WERI-Rb-1 (cell line): ENCODE measurements around the gene N4BP3.

ENCODE experiments used
- DNase-seq: peaks from one replicate; pipeline ENCODE4 v3.0.0-alpha.2; 2020
- H3K27ac ChIP-seq: fragments of 250-450 bp; sonication (Bioruptor Pico); 2 replicates; pipeline ENCODE4 v1.5.1; 2020; ENCODE audit warnings: mild to moderate bottlenecking, moderate library complexity
- H3K27me3 ChIP-seq: fragments of 250-450 bp; sonication (Bioruptor Pico); 2 replicates; pipeline ENCODE4 v1.5.1; 2021; ENCODE audit warnings: mild to moderate bottlenecking, low read depth, moderate library complexity; ENCODE audit not compliant: insufficient read depth, severe bottlenecking
- H3K36me3 ChIP-seq: fragments of 250-450 bp; sonication (Bioruptor Pico); 2 replicates; pipeline ENCODE4 v1.5.1; 2020; ENCODE audit warnings: mild to moderate bottlenecking, moderate library complexity
- H3K4me3 ChIP-seq: 2 replicates; pipeline ENCODE4 v1.5.1; 2011; ENCODE audit warnings: low read depth, mild to moderate bottlenecking, control low read depth, low read length
- H3K9me3 ChIP-seq: fragments of 250-450 bp; sonication (Bioruptor Pico); 2 replicates; pipeline ENCODE4 v1.5.1; 2021; ENCODE audit warnings: mild to moderate bottlenecking, moderate library complexity; ENCODE audit not compliant: severe bottlenecking
- TF ChIP-seq, protein P1 (sequence below): IDR thresholded peaks from 2 replicates; pipeline ENCODE4 v1.5.1; 2011; ENCODE audit warnings: low read depth, mild to moderate bottlenecking, control low read depth, inconsistent platforms, low read length

N4BP3 gene

DNA sequence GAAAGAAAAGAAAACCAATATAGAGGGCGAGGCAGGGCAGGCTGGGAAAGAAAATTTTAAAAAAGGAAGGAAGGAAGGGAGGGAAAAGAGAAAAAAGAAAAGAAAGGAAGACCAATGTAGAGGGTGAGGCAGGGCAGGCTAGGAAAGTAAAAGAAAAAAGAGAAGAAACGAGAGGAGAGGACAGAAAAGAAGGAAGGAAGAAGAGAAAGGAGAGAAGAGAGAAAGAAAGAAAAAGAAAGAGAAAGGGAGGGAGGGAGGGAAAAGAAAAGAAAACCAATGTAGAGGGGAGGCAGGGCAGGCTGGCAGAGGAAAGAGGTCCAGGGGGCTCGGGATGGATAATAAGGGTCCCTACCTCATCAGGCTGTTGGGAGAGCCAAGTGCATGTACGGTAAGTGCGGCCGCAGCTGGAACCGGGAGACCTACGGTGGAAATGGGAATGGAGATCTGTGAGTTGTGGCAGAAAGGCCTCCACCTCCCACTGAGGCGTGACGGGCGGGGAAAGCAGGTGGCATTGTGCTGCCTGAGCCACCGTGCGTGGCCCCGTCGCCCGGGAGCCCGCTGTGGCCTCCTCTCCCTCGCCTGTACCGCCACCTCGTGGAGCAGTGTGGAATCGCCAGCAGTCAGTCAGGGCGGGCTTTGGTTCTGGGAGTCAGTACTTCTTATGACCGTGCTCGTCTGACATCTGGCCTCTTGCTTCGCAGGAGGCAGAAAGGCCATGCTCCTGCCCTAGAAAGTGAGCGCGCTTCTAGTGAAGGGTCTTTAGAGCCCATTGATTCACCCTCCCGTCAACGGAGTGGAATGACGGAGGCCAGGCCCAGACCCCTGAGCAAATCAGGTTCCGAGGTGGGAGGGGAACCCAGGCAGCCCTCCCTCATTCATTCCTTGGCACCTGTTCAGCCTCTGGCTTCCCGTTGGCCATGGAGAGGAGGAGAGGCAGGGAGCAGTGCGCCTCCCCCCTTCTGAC, 50.7 kb downstream of the N4BP3 start:
- Histone ChIP-seq H3K27me3 (no peaks in the 10 kb centered on the region), H3K27ac (no peak overlapping the region), H3K36me3 (no peaks in the 10 kb centered on the region), H3K9me3 (no peaks in the 10 kb centered on the region), H3K4me3 (no peak overlapping the region)
- TF ChIP-seq, protein P1, sequence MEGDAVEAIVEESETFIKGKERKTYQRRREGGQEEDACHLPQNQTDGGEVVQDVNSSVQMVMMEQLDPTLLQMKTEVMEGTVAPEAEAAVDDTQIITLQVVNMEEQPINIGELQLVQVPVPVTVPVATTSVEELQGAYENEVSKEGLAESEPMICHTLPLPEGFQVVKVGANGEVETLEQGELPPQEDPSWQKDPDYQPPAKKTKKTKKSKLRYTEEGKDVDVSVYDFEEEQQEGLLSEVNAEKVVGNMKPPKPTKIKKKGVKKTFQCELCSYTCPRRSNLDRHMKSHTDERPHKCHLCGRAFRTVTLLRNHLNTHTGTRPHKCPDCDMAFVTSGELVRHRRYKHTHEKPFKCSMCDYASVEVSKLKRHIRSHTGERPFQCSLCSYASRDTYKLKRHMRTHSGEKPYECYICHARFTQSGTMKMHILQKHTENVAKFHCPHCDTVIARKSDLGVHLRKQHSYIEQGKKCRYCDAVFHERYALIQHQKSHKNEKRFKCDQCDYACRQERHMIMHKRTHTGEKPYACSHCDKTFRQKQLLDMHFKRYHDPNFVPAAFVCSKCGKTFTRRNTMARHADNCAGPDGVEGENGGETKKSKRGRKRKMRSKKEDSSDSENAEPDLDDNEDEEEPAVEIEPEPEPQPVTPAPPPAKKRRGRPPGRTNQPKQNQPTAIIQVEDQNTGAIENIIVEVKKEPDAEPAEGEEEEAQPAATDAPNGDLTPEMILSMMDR: peak; percentile 88
- DNase-seq: peak; percentile 82

GRCh38 chr5:178165581-178165980, 52.2 kb downstream of the N4BP3 start:
- no peak overlapping the region for H3K27ac ChIP-seq
- H3K27me3 ChIP-seq: no peaks in the 10 kb centered on the region
- no peaks in the 10 kb centered on the region for H3K36me3 ChIP-seq
- TF ChIP-seq, protein P1: no peak
- H3K9me3 ChIP-seq: no peaks in the 10 kb centered on the region
- DNase-seq: no peak
- no peak overlapping the region for H3K4me3 ChIP-seq

GRCh38 chr5:178170455-178170854, 57.1 kb downstream of the N4BP3 start:
- no peak overlapping the region for H3K27ac ChIP-seq
- H3K9me3 ChIP-seq: no peaks in the 10 kb centered on the region
- TF ChIP-seq, protein P1: no peak

DNA sequence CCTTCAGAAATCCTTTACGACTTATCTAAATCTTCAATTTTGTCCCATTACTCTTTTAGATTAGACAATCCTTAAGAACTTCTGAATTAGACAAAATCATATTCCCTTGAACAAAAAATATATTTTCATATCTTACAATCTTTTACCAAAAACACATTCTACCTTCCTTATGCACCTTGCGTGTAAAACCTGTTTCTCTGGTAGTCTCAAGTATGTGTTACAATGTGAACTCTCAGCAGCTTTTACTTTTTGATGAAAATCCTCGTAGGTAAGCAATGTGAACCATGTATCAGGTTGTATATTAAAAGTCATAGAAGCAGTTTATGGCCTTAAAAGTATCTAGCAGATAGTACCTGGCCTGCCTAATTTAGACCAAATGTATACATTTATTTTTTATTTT, 61.1 kb downstream of the N4BP3 start:
- TF ChIP-seq, protein P1: no peak
- Histone ChIP-seq H3K4me3 (no peak overlapping the region), H3K27me3 (no peaks in the 10 kb centered on the region), H3K27ac (no peak overlapping the region), H3K36me3 (no peaks in the 10 kb centered on the region), H3K9me3 (no peaks in the 10 kb centered on the region)
- DNase-seq: no peak

More at GRCh38 chr5:178170455-178170854, 57.1 kb downstream of the N4BP3 start:
- H3K36me3 ChIP-seq: no peaks in the 10 kb centered on the region
- no peak for DNase-seq
- H3K4me3 ChIP-seq: no peak overlapping the region
- H3K27me3 ChIP-seq: no peaks in the 10 kb centered on the region
